Right lobe of liver (tissue), 6 donors: ENCODE results near the gene PHYKPL. TPM values are rescaled to one million over a fixed set of nuclear protein-coding genes. Genes with fewer than 3 reads are reported as not detected.

Experiments
- ATAC-seq, 4 donors: fragments of 200-7000 bp; cut with Tn5 transposase; one replicate each; pipeline ENCODE4 v1.9.1; 2020; ENCODE audit warnings: mild to moderate bottlenecking in 4 of 4, moderate library complexity in 4 of 4
- DNase-seq, 3 donors: peaks; one replicate each; pipeline ENCODE4 v3.0.0-alpha.2; 2020
- H3K27ac ChIP-seq, 3 donors: fragments of 200-600 bp; one replicate each; pipeline ENCODE4 v1.8.0; 2022
- H3K27me3 ChIP-seq, 2 donors: fragments of 200-600 bp; one replicate each; pipeline ENCODE4 v1.8.0; 2022
- H3K36me3 ChIP-seq, 4 donors: fragments of 200-600 bp; sonication (generic) in 1 of 4; one replicate each; pipeline versions ENCODE4 v1.5.1 to v1.8.0; 2017 to 2022; ENCODE audit warnings: control low read depth in 1 of 4
- H3K4me1 ChIP-seq, 4 donors: fragments of 200-600 bp; sonication (generic) in 1 of 4; one replicate each; pipeline versions ENCODE4 v1.5.1 to v1.8.0; 2017 to 2022; ENCODE audit warnings: control low read depth in 1 of 4
- H3K4me3 ChIP-seq, 3 donors: fragments of 200-600 bp; one replicate each; pipeline ENCODE4 v1.8.0; 2022
- H3K9me3 ChIP-seq, 4 donors: fragments of 200-600 bp; sonication (generic) in 1 of 4; one replicate each; pipeline versions ENCODE4 v1.5.1 to v1.8.0; 2017 to 2022; ENCODE audit warnings: control low read depth in 1 of 4
- CTCF ChIP-seq, 4 donors: fragments of 200-600 bp in 3 of 4; fragments of 450-650 bp in 1 of 4; IDR thresholded peaks; one replicate each; pipeline versions ENCODE4 v1.5.1 to v1.8.0; 2016 to 2022; ENCODE audit warnings: antibody characterized with exemption in 4 of 4, mild to moderate bottlenecking in 2 of 4
- POLR2A ChIP-seq: fragments of 450-650 bp; IDR thresholded peaks from one replicate; pipeline ENCODE4 v1.6.1; 2017; ENCODE audit warnings: antibody characterized with exemption, mild to moderate bottlenecking
- WGBS: methylation state at CpG from one replicate; pipeline ENCODE4 v1.1.6; 2018; ENCODE audit warnings: low coverage, low lambda C conversion rate; ENCODE audit not compliant: insufficient coverage; ENCODE audit errors: missing lambda C conversion rate; 5-methylcytosine and 5-hydroxymethylcytosine counted together
- intact Hi-C, 2 donors: fragments of 100-400 bp; cut with DNase I; formaldehyde crosslinking; loops; one replicate each; pipeline versions ENCODE4 v1.11.2 to v1.14.1; 2022
- total RNA-seq, 6 experiments: library from RNA; depleted of rRNA in 2 of 6; stranded (reverse); fragments of >200 nt in 2 of 6; fragmentation: NEBNext Ultra II Directional in 3 of 6; extraction: Animal tissue kit (Norgen Biotek cat#: 25700) in 3 of 6; gene quantifications; one replicate each; pipeline versions ENCODE4 v1.1.0 to v1.2.4, GENCODE V29; 2016 to 2023
- donor health status: DM: no; HTN: yes; CAD: no.
- donor health status: DM: no; HTN: no; CAD: no.
- donor health status: DM: no; HTN: no; CAD: no.
- donor health status: DM: no; HTN: yes; CAD: no.
- donor health status: DM: no; HTN: yes; CAD: no.

PHYKPL gene
- total RNA-seq, 6 experiments from 2014 or later = 64.3 to 133 (median 85.8) TPM

- Histone ChIP-seq H3K4me1 (peaks cover 0 to 39% (median 16%) of the 10 kb centered on the region in 4 donors), H3K36me3 (peaks cover 8 to 62% (median 20%) of the 10 kb centered on the region in 4 donors), H3K27ac (no peak overlapping the region), H3K9me3 (no peaks in the 10 kb centered on the region), H3K27me3 (no peaks in the 10 kb centered on the region), H3K4me3 (no peak overlapping the region)
- intact Hi-C loops = no loop called here
- no peak for DNase-seq
- 62% methylated on average over 4 of the region's 5 CpGs for WGBS
- no peak for ATAC-seq
- TF ChIP-seq CTCF (IDR thresholded peaks at IDR 0.05) = no peak
- TF ChIP-seq POLR2A = no peak
These were observed 16.5 kb downstream of the PHYKPL start for GRCh38 chr5:178216088-178216534.

GRCh38 chr5:178215280-178216002 lies 17.2 kb downstream of the PHYKPL start:
- Histone ChIP-seq H3K36me3 (peaks cover 11 to 64% (median 25%) of the 10 kb centered on the region in 4 donors), H3K27me3 (no peaks in the 10 kb centered on the region), H3K9me3 (no peaks in the 10 kb centered on the region), H3K27ac (no peak overlapping the region), H3K4me1 (peaks cover 0 to 39% (median 16%) of the 10 kb centered on the region in 4 donors), H3K4me3 (no peak overlapping the region)
- no peak for TF ChIP-seq POLR2A
- no peak for TF ChIP-seq CTCF (IDR thresholded peaks at IDR 0.05)
- intact Hi-C loops = no loop called here
- DNase-seq (no peak), ATAC-seq (no peak)
- 67% methylated on average over 8 of the region's 13 CpGs for WGBS

- peak in 1 of 4 donors; percentile 3 for ATAC-seq
- H3K4me3 ChIP-seq = no peak overlapping the region
- no peaks in the 10 kb centered on the region for H3K9me3 ChIP-seq
- H3K27me3 ChIP-seq = no peaks in the 10 kb centered on the region
- TF ChIP-seq CTCF (IDR thresholded peaks at IDR 0.05) (no peak), POLR2A (no peak)
- WGBS = 75% methylated on average over 3 of the region's 6 CpGs
- intact Hi-C loops = no loop called here
- no peak for DNase-seq
- peaks cover 17 to 70% (median 35%) of the 10 kb centered on the region in 4 donors for H3K36me3 ChIP-seq
- H3K27ac ChIP-seq = peak overlapping the region in 2 of 3 donors; percentile 52 to 53
- H3K4me1 ChIP-seq = peaks cover 0 to 39% (median 16%) of the 10 kb centered on the region in 4 donors
These were observed 18.3 kb downstream of the PHYKPL start for GRCh38 chr5:178214160-178214803.

- H3K27me3 ChIP-seq = no peaks in the 10 kb centered on the region
- H3K27ac ChIP-seq = peak overlapping the region in 2 of 3 donors; percentile 52 to 68
- intact Hi-C loops = no loop called here
- WGBS = 26% methylated on average over 8 of the region's 8 CpGs
- DNase-seq (peak; percentile 60 to 86 (median 78)), ATAC-seq (peak; percentile 73 to 80 (median 77))
- no peak overlapping the region for H3K4me3 ChIP-seq
- H3K4me1 ChIP-seq = peaks cover 0 to 39% (median 16%) of the 10 kb centered on the region in 4 donors
- TF ChIP-seq POLR2A = no peak
- TF ChIP-seq CTCF (IDR thresholded peaks at IDR 0.05) = no peak
- no peaks in the 10 kb centered on the region for H3K9me3 ChIP-seq
- H3K36me3 ChIP-seq = peaks cover 15 to 72% (median 38%) of the 10 kb centered on the region in 4 donors
These were observed 18.9 kb downstream of the PHYKPL start for GRCh38 chr5:178213748-178214151.
